Glomerular endothelial cell (primary cell): ENCODE measurements around the gene MAP3K7CL. TPM values are rescaled to one million over a fixed set of nuclear protein-coding genes. Genes with fewer than 3 reads are reported as not detected.
"Not testable (repeated sequence)": the region's sequence is repeated elsewhere in the genome, so short reads cannot be mapped to it uniquely, and the experiment has no call there.

Experiments
- DNase-seq: peaks from one replicate; pipeline ENCODE4 v3.0.0-alpha.2; 2011; ENCODE audit warnings: low read depth, low spot score; ENCODE audit errors: extremely low read depth
- total RNA-seq: library from RNA; depleted of rRNA; stranded (reverse); fragments of >200 nt; gene quantifications from 2 replicates; pipeline ENCODE4 v1.2.3, GENCODE V29; 2015

The MAP3K7CL gene
- total RNA-seq, 1 donor from 2014 or later, result 7.9 TPM

DNA sequence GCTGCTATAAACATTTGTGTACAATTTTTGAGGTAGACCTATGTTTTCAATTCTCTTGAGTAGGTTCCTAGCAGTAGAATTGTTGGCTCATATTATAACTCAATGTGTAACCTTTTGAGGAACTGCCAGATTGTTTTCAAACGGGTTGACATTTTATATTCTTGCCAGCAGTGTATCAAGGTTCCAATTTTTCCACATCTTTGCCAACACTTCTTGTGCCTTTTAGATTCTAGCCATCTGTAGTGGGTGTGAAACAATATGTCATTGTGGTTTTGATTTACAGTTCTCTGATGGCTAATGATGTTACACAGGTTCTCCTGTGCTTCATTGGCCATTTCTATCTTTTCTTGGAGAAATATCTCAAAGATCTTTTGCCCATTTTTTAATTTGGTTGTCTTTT, 36.4 kb downstream of the MAP3K7CL start:
- no peak for DNase-seq

GRCh38 chr21:29167481-29167880, 37.0 kb downstream of the MAP3K7CL start:
- not testable (repeated sequence) for DNase-seq

DNA sequence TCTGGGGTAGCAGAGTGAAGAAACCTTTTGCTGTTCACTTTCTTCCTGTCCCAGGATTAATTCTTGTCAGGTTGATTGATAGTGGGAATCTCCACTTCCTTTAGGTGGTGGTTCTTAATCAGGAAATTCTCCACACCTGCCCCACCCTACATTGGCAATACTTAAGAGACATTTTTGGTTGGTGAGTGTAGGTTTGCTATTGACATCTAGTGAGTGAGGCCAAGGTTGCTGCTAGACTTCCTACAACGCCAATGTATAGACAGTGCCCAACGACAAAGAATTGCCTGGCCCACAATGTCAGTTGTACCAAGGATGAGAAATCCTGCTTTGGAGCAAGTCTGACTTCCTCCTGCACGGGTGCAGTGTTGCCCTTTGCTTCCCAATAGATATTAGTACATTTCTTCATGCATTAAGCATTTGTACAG, 38.5 kb downstream of the MAP3K7CL start:
- no peak for DNase-seq

- DNase-seq, result no peak
Observed at GRCh38 chr21:29170944-29171343, 40.5 kb downstream of the MAP3K7CL start.

DNA sequence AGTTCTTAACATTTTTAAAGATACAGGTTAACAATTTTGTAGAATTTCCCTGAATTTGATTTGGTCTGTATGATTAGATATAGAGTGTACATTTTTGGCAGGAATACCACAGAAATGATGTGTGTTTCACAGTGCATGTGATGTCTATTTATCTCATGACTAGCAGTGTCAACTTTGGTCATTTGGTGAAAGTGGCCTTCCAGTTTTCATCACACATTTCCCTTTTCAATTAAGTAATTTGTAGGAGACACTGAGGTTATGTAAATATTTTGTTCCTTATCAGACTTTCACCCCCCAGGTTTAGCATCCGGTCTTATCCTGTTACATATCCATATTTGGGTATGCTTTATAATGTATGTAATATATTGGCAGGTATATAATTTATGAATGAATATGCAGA, 41.8 kb downstream of the MAP3K7CL start:
- DNase-seq, result no peak

DNA sequence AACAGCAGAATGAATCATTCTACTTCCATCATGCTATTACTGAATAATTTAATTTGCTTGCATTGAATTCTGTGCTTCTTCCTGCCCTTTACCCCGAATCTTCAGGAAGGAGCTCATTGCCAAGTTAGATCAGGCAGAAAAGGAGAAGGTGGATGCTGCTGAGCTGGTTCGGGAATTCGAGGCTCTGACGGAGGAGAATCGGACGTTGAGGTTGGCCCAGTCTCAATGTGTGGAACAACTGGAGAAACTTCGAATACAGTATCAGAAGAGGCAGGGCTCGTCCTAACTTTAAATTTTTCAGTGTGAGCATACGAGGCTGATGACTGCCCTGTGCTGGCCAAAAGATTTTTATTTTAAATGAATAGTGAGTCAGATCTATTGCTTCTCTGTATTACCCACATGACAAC, 44.2 kb downstream of the MAP3K7CL start:
- no peak for DNase-seq

DNA sequence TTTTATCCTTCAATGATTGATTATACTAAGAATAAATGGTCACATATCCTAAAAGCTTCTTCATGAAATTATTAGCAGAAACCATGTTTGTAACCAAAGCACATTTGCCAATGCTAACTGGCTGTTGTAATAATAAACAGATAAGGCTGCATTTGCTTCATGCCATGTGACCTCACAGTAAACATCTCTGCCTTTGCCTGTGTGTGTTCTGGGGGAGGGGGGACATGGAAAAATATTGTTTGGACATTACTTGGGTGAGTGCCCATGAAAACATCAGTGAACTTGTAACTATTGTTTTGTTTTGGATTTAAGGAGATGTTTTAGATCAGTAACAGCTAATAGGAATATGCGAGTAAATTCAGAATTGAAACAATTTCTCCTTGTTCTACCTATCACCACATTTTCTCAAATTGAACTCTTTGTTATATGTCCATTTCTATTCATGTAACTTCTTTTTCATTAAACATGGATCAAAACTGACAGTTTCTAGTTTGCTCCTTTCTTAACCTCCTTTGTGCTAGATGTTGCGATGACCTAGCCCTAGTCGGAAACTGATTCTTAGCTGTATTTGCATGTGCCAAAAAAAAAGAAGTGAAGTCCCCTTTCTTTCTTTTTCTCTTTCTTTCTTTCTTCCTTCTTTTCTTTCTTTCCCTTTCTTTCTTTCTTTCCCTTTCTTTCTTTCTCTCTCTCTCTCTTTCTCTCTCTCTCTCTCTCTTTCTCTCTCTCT, 45.1 kb downstream of the MAP3K7CL start:
- peak; percentile 68 for DNase-seq

DNA sequence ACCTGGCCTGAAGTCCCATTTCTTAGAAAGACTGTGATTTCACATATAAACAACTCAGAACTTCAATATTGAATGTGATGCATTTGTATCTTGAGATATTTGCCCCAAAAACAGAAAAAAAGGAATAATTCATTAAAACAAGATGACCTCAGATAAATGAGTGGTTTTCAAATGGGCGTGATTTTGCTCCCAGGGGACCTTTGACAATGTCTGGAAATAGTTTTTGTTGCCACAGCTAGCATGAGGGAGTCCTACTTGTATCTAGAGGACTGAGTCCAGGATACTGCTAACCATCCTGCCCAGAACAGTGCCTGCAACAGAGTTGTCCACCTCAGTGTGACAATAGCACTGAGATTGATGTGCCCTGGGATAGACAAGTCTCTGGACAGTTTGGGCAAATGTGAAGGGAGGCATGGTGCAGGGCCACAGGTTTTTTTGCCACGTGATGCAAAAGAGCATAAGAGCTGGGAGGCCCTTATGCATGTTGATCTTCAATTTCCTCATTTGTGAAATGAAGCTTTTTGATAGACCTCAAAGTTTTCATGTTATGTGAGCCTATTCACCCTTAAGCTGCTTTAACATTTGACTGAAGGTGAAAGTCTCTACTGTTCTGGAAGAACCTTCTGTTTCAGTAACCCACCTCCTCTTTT, 46.2 kb downstream of the MAP3K7CL start:
- no peak for DNase-seq

GRCh38 chr21:29177800-29178199, 47.4 kb downstream of the MAP3K7CL start:
- DNase-seq, result no peak

- no peak for DNase-seq
Observed at GRCh38 chr21:29178926-29179325, 48.5 kb downstream of the MAP3K7CL start.

- DNase-seq, result no peak
Observed at GRCh38 chr21:29179503-29179902, 49.1 kb downstream of the MAP3K7CL start.

DNA sequence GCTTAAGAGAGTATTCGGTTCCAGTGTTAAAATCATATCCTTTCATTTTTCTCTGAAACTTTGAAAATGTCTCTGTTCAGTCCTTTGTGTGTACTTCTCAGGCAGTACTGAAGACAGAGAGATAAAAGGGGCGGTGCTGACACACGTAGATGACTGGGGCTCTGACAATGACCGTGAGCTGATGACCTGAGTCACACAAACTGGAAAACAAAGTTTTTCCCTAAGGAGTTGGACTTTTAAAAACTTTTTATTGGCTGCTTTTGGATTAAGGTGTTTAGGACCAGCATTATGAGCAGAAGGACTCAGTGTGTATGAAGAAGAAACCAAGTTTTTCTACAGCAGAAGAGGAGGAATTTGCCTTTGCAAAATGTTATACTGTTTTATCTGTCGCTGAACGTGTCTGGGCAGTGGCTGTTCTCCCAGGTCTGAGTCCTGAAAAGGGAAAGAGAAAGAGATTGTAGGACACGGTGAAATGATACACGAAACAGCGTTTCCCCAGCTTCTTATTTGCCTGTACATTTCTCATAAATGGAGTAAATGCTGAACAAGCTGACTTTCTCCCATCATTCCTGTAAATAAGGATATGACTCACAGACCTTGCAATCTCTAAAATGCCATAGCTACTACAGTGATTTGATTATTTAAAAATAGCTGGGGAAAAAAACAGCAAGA, 51.5 kb downstream of the MAP3K7CL start:
- DNase-seq, result peak; percentile 78

DNA sequence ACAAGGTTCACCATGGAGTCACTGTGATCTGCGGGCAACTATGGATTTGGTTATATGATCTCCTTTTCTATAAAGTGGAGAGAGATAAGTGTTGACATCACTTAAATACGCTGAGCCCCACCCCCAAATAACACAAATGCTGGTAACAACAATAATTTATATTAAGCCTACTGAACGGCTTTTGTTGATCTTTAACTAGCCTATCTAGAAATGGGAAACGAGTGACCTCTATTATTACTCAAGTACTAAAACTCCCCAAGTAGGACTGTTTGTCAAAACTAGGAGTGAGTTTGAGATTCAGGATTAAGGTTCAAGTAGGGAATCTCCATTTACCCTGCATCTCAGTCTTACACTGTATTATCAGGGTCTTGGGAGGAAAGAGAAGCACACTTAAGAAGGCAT, 52.2 kb downstream of the MAP3K7CL start:
- no peak for DNase-seq

DNA sequence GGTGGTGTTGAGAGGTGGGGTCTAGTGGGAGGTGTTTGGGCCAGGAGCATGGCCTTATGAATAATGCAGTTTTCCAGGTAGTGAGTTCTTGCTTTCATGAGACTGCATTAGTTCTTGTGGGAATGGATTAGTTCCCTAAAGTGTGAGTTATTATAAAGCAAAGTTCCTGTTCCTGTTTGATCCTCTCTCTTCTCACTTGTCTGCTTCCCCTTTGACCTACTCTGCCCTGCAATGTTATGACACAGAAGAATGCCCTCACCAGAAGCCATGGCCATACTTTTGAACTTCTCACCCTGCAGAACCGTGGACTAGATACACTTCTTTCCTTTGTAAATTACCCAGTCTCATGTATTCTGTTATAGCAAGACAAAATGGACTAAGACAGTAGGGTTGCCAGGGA, 53.6 kb downstream of the MAP3K7CL start:
- DNase-seq, result no peak

DNA sequence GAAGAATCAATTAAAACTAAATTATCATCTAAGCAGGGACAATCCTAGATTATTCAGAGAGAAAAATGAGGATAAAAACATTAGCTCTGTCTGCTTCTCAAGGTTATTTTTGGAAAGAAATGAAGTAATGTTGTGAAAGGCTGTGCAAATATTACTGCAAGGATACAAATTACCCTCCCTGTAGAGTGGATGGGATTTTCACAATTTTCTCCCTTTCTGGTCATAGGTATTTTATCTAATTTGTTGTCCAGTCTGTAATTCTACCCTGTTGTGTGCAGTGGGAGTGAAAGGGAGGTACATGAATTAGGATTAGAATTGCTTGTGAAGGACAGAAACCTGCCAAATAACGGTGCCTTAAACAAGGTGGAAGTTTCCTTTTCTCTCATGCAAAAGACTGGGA, 54.7 kb downstream of the MAP3K7CL start:
- no peak for DNase-seq

DNA sequence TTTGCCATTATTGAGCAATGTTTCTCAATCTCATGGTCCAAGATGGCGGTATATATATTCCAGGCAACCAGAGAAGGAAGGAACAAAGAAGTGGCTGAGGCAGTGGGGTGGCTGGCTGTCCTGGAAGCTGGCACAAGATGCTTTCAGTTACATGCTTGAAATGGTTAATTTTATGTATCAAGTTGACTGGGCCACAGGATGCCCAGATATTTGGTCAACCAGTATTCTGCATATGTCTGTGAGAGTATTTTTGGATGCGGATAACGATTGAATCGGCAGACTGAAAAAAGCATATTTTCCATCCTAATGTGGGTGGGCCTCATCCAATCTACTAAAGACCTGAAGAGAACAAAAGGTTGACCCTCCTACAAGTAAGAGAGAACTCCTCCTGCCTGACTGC, 55.2 kb downstream of the MAP3K7CL start:
- no peak for DNase-seq

GRCh38 chr21:29186246-29186645, 55.8 kb downstream of the MAP3K7CL start:
- DNase-seq, result no peak

GRCh38 chr21:29187944-29188343, 57.5 kb downstream of the MAP3K7CL start:
- no peak for DNase-seq

- no peak for DNase-seq
Observed at GRCh38 chr21:29189353-29189752, 58.9 kb downstream of the MAP3K7CL start.

GRCh38 chr21:29190923-29191331, 60.5 kb downstream of the MAP3K7CL start:
- DNase-seq, result no peak

- no peak for DNase-seq
Observed at GRCh38 chr21:29193072-29193471, 62.6 kb downstream of the MAP3K7CL start.

DNA sequence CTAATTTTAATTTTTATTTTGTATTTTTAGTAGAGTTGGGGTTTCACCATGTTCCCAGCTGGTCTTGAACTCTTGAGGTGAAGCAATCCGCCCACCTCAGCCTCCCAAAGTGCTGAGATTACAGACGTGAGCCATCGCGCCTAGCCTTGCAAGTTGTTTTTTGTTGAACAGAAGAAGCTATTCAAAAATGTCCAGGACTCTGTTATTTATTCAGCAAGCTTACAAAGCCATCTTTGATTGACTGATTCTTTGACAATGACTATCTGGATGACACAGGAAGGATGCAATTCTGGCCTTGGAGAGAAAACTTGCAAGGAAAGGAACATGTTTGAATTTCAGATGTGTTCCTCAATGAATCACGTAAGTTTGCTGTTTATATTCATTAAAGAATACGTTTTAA, 63.5 kb downstream of the MAP3K7CL start:
- no peak for DNase-seq
